HG03439 (cell line): ENCODE results near the gene DEFB126.
"Not testable (repeated sequence)": the region's sequence is repeated elsewhere in the genome, so short reads cannot be mapped to it uniquely, and the experiment has no call there.

Experiments
- ATAC-seq: cut with Tn5 transposase; IDR thresholded peaks from one replicate; pipeline ENCODE4 v1.9.1; 2021; ENCODE audit warnings: mild to moderate bottlenecking, moderate library complexity; ENCODE audit not compliant: unreplicated experiment

The DEFB126 gene

GRCh38 chr20:142290-142689 lies at the start of gene DEFB126:
Gene DEFB126, plus strand, starts transcription at chr20:142590. Its CDS starts 39 bp downstream, at chr20:142629.
- ATAC-seq = no peak

DNA sequence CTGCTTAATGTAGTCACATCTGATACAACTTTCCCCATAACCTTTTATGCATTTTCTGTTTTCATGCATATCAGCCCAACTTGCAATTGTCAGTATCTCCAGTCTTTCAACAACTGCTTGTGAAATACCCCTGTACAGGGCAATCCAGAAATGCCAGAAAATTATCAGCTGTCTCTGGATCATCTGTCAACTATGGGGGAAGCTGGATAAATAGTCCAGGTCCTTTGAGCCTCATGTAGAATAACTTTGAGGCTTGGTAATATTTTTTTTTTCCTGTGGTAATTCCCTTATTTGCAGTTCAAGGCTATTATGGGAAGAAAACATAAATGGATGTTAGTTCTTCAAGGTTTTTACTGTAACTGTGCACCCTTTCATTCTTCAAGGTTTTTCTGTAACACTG lies 48.7 kb upstream of the DEFB126 start:
- no peak for ATAC-seq

- ATAC-seq = no peak
Measured at GRCh38 chr20:95215-95614, 47.2 kb upstream of the DEFB126 start.

DNA sequence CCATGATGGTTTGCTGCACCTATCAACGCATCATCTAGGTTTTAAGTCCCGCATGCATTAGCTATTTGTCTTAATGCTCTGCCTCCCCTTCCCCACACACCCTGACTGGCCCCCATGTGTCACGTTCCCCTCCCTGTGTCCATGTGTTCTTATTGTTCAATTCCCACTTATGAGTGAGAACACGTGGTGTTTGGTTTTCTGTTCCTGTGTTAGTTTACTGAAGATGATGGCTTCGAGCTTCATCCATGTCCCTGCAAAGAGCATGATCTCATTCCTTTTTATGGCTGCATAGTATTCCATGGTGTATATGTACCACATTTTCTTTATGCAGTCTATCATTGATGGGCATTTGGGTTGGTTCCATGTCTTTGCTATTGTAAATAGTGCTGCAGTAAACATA lies 44.7 kb upstream of the DEFB126 start:
- not testable (repeated sequence) for ATAC-seq

GRCh38 chr20:101975-102374 lies 40.4 kb upstream of the DEFB126 start:
- ATAC-seq = no peak

- ATAC-seq = no peak
Measured at GRCh38 chr20:103456-103855, 38.9 kb upstream of the DEFB126 start.

GRCh38 chr20:112396-112795 lies 30.0 kb upstream of the DEFB126 start:
- ATAC-seq = no peak

- no peak for ATAC-seq
Measured at GRCh38 chr20:117518-117917, 24.9 kb upstream of the DEFB126 start.

DNA sequence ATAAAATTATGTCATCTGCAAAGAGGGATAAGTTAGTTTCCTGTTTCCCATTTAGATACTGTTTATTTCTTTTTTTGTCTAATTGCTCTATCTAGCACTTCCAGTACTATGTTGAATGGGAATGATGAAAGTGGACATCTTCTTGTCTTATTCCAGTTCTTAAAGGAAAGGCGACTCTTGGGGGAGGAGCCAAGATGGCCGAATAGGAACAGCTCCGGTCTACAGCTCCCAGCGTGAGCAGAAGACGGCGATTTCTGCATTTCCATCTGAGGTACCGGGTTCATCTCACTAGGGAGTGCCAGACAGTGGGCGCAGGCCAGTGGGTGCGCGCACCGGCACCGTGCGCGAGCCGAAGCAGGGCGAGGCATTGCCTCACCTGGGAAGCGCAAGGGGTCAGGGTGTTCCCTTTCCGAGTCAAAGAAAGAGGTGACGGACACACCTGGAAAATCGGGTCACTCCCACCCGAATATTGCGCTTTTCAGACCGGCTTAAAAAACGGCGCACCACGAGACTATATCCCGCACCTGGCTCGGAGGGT lies 12.5 kb upstream of the DEFB126 start:
- ATAC-seq = not testable (repeated sequence)

- ATAC-seq = no peak
Measured at GRCh38 chr20:137668-138490, 4.5 kb upstream of the DEFB126 start.

DNA sequence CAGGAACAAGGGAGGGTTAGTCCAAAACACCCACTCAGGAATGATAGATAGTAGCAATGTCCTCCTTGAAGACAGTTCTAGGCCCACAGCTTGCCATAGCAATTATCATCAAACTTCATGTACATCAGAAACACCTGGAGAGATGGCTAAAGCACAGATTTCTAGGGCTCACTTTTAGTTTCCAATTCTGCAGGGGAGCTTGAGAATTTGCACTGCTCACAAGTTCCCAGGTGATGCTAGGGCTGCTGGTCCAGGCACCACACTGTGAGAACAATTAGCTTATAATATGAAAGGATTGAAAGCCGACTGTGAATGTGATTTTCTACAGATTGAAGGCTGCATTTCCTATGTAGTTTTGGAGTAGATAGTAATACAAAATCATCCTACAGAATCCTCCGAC lies 3.5 kb downstream of the DEFB126 start:
- ATAC-seq = no peak

- no peak for ATAC-seq
Measured at GRCh38 chr20:152131-152530, 9.7 kb downstream of the DEFB126 start.

DNA sequence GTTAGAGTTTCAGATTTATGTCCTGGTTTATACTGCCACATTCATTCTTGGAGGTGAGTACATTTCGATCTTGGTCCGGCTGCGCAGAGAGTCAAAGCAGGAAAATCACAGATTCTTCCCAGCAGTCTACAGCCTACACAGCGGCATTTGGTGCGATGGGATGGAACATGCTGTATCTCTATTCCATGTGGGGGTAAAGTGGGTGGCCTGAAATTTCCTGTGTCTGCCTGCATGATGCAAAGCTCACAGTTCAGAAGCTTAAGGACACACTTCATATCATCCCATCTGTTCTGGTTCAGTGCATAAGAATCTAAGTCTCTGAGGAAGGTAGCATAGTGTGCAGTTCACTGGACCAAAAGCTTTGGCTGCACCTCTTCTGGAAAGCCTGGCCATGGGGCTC lies 14.8 kb downstream of the DEFB126 start, which contains the start of gene DEFB127:
Gene DEFB127, plus strand, starts transcription at position 301 of the 400 bp plus-strand sequence. Its CDS starts 91 bp downstream, at position 392.
- ATAC-seq = no peak

DNA sequence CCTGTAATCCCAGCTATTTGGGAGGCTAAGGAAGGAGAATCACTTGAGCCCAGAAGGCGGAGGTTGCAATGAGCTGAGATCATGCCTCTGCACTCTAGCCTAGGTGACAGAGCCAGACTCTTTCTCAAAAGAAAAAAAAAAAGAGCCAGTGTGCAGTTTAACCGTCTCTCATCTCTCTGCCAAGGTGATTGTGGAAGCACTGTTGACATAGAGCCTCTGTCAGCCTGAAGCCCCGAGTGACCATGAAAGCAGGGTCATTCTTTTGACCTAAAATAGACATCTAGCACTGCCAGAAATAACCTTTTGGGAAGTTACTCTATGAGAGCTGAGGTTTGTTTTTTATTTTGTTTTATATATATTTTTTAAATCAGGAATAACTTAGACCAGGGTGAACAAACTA lies 22.2 kb downstream of the DEFB126 start:
- ATAC-seq = no peak

GRCh38 chr20:168876-169275 lies 26.5 kb downstream of the DEFB126 start:
- no peak for ATAC-seq

GRCh38 chr20:184288-184687 lies 41.9 kb downstream of the DEFB126 start:
- ATAC-seq = no peak

GRCh38 chr20:187733-188132 lies 45.3 kb downstream of the DEFB126 start:
- no peak for ATAC-seq

GRCh38 chr20:189611-190010 lies 47.2 kb downstream of the DEFB126 start, which contains the start of gene DEFB128:
Gene DEFB128, minus strand, starts transcription at chr20:189711. Its CDS starts 88 bp downstream, at chr20:189623.
- ATAC-seq = no peak
